K562 treated with DMSO at 1 percent for 12 hours (cell line): ENCODE results near the gene USF2. TPM values are rescaled to one million over a fixed set of nuclear protein-coding genes. Genes with fewer than 3 reads are reported as not detected.

Experiments used
- total RNA-seq: library from RNA; unstranded; fragments of 300-600 nt; gene quantifications from 2 replicates; pipeline ENCODE4 v1.2.3, GENCODE V29; 2022; ENCODE audit not compliant: insufficient read depth

Gene USF2
- 126 and 135 TPM in 2 replicates for total RNA-seq

GRCh38 chr19:35268536-35269437, at the start of gene USF2:
USF2 (plus strand) TSS chr19:35268962; CDS start chr19:35269102, 140 bp downstream.

GRCh38 chr19:35228177-35228930, 40.4 kb upstream of the USF2 start, which contains the start of gene FAM187B:
FAM187B (minus strand) TSS chr19:35228739; CDS start chr19:35228680, 59 bp downstream.

DNA sequence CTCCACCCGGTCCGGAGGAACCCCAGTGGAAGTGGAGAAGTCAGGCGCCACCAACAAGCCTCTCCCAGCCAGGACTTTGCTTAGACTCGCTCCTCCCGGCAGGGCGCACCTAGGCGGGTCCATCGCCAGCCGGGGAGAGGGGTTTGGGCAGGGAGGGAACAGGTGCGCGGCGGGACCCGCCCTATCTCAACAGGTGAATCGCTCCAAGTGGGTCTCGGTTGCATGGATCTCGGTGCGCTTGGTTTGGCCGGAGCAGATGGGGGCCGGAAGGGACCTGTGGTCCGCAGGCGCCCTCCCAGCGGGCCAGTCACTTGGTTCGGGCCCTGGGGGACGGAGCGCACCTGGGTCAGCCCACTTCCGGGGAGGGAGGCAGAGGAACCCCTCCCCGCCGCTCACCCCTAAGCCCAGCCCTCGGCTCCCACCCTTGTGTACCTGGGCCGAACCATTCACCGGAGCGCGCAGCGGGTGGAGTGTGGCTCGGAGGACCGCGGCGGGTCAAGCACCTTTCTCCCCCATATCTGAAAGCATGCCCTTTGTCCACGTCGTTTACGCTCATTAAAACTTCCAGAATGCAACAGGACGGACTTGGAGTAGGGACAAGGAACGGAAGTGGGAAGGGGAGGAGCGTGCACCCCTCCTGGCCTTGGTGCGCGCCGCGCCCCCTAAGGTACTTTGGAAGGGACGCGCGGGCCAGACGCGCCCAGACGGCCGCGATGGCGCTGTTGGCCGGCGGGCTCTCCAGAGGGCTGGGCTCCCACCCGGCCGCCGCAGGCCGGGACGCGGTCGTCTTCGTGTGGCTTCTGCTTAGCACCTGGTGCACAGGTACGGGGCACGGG, 20.2 kb upstream of the USF2 start, which contains the start of gene LSR:
LSR (plus strand) TSS at position 693 of the 836 bp plus-strand sequence; CDS start at position 714, 21 bp downstream.

DNA sequence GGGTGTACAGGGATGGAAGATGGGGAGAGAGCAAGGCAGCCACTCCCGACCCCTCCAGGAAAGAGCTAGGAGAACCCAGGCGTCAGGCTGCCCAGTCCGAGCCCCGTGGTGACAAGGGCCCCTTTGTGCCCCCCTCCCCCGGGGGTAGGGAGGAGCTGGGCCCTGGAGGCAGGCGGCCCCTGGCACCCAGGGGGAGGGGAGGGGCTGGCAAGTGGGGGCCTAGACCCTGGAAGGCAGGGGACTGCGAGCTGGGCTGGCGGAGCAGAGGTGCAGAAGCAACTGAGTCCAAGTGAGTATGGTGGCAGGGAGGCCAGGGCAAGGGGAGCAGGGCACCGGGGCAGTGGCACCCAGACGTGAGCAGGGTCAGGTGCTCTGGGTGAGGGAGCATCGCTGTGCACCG, 23.2 kb downstream of the USF2 start, which contains the start of gene MAG:
MAG (plus strand) TSS at position 246 of the 400 bp plus-strand sequence. CDS start 3,248 bp downstream, outside the sequence.

DNA sequence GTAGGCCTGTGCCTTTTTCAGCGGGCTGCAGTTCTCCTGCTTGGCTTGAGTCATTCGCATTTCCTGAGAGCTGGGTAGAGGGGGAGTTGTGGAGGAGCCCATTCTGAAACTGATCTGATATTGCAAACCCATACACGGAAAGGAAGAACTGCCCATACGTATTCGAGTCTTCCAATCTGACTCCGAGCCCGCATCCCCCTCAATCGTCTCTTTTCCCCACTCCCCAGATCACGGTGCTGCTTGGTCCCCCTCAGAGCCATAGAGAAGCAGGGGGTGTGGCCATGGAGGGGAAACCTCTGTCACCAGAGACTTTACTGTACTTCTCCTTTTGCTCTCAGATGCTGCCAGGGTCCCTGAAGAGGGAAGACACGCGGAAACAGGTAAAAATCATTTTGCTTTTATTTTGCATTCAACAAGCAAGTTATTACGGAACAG, 60.1 kb downstream of the USF2 start, which contains the start of gene CD22:
CD22 (plus strand) TSS at position 337 of the 435 bp plus-strand sequence. CDS start 2,854 bp downstream, outside the sequence.

Other genes starting within 250 kb of the USF2 start
- 6.2 and 9.0 TPM in 2 replicates for gene SCN1B, start 238.5 kb upstream of the USF2 start, total RNA-seq
- gene HPN, start 227.2 kb upstream of the USF2 start, total RNA-seq = 2.6 and 2.8 TPM in 2 replicates
- gene FXYD3, start 153.1 kb upstream of the USF2 start, total RNA-seq = not detected in 2 replicates
- gene LGI4, start 133.9 kb upstream of the USF2 start, total RNA-seq = 0.93 and 1.5 TPM in 2 replicates
- not detected in 2 replicates for gene FXYD1, start 130.1 kb upstream of the USF2 start, total RNA-seq
- not detected in 2 replicates for gene FXYD7, start 125.7 kb upstream of the USF2 start, total RNA-seq
- 254 and 288 TPM in 2 replicates for gene FXYD5, start 114.2 kb upstream of the USF2 start, total RNA-seq
- gene FAM187B, start 40.2 kb upstream of the USF2 start, total RNA-seq = not detected in 2 replicates
- 59.8 and 61.1 TPM in 2 replicates for gene LSR, start 20.0 kb upstream of the USF2 start, total RNA-seq
- gene HAMP, start 13.6 kb downstream of the USF2 start, total RNA-seq = not detected in 2 replicates
- 0.47 and 3.3 TPM in 2 replicates for gene MAG, start 23.2 kb downstream of the USF2 start, total RNA-seq
- gene CD22, start 60.2 kb downstream of the USF2 start, total RNA-seq = 1.4 and 2.2 TPM in 2 replicates
- gene FFAR1, start 78.9 kb downstream of the USF2 start, total RNA-seq = not detected in 2 replicates
- not detected in 2 replicates for gene FFAR3, start 89.5 kb downstream of the USF2 start, total RNA-seq
- gene GPR42, start 102.1 kb downstream of the USF2 start, total RNA-seq = not detected in 2 replicates
- not detected in 2 replicates for gene FFAR2, start 179.3 kb downstream of the USF2 start, total RNA-seq
- not detected in 2 replicates for gene KRTDAP, start 221.5 kb downstream of the USF2 start, total RNA-seq
- gene DMKN, start 244.7 kb downstream of the USF2 start, total RNA-seq = not detected in 2 replicates